ENCODE data around the gene VARS1. TPM values are rescaled to one million over a fixed set of nuclear protein-coding genes. Genes with fewer than 3 reads are reported as not detected.
"Not testable (repeated sequence)": the region's sequence is repeated elsewhere in the genome, so short reads cannot be mapped to it uniquely, and the experiment has no call there.

VARS1 gene
- total RNA-seq (2014; rRNA removed; shearing (Covaris generic); ENCODE audit: low replicate concordance): 58.8 and 107 TPM in 2 replicates

GRCh38 chr6:31795616-31796298 is at the start of gene VARS1:
Gene VARS1, minus strand, starts transcription at chr6:31795752. Its CDS starts 535 bp downstream, at chr6:31795217.
- H3K36me3 ChIP-seq: peaks cover 6% of the 10 kb centered on the region

GRCh38 chr6:31844507-31844906 is 49.0 kb upstream of the VARS1 start:
- Histone ChIP-seq H3K27me3 (no peaks in the 10 kb centered on the region), H3K36me3 (peaks cover 32% of the 10 kb centered on the region), H3K4me3 (no peak overlapping the region), H3K9me3 (no peaks in the 10 kb centered on the region)
- no peak for DNase-seq

More at GRCh38 chr6:31795616-31796298, at the start of gene VARS1:
- H3K9me3 ChIP-seq: no peaks in the 10 kb centered on the region
- H3K4me3 ChIP-seq: peak within 1 kb of the TSS; percentile 85
- DNase-seq: peak; percentile 90
- H3K27me3 ChIP-seq: no peaks in the 10 kb centered on the region

GRCh38 chr6:31842053-31842452 is 46.5 kb upstream of the VARS1 start:
- no peaks in the 10 kb centered on the region for H3K27me3 ChIP-seq
- H3K36me3 ChIP-seq: peaks cover 56% of the 10 kb centered on the region
- H3K9me3 ChIP-seq: no peaks in the 10 kb centered on the region
- no peak for DNase-seq
- no peak overlapping the region for H3K4me3 ChIP-seq

- not testable (repeated sequence) for DNase-seq, H3K9me3 ChIP-seq, H3K27me3 ChIP-seq, H3K4me3 ChIP-seq
- H3K36me3 ChIP-seq: peaks cover 70% of the 10 kb centered on the region
Observed at GRCh38 chr6:31839779-31840126, 44.2 kb upstream of the VARS1 start.

GRCh38 chr6:31838968-31839367 is 43.4 kb upstream of the VARS1 start:
- DNase-seq: no peak
- peak overlapping the region; percentile 91; the same call in 1 of the 2 replicates for H3K4me3 ChIP-seq
- peaks cover 70% of the 10 kb centered on the region for H3K36me3 ChIP-seq
- no peaks in the 10 kb centered on the region for H3K27me3 ChIP-seq
- no peaks in the 10 kb centered on the region for H3K9me3 ChIP-seq

GRCh38 chr6:31838114-31838553 is 42.6 kb upstream of the VARS1 start:
- DNase-seq, H3K9me3 ChIP-seq, H3K27me3 ChIP-seq: not testable (repeated sequence)
- peak overlapping the region; percentile 91 for H3K4me3 ChIP-seq
- H3K36me3 ChIP-seq: peaks cover 67% of the 10 kb centered on the region

GRCh38 chr6:31837369-31838113 is 42.0 kb upstream of the VARS1 start:
- peak overlapping the region; percentile 91 for H3K4me3 ChIP-seq
- peaks cover 64% of the 10 kb centered on the region for H3K36me3 ChIP-seq
- H3K9me3 ChIP-seq: no peaks in the 10 kb centered on the region
- H3K27me3 ChIP-seq: no peaks in the 10 kb centered on the region
- no peak for DNase-seq

GRCh38 chr6:31836474-31837368 is 41.2 kb upstream of the VARS1 start:
- no peak for DNase-seq
- no peaks in the 10 kb centered on the region for H3K27me3 ChIP-seq
- peaks cover 59% of the 10 kb centered on the region for H3K36me3 ChIP-seq
- H3K9me3 ChIP-seq: no peaks in the 10 kb centered on the region
- H3K4me3 ChIP-seq: peak overlapping the region; percentile 91

GRCh38 chr6:31836047-31836473 is 40.5 kb upstream of the VARS1 start:
- DNase-seq: no peak

GRCh38 chr6:31834367-31835250 is 39.1 kb upstream of the VARS1 start:
- Histone ChIP-seq H3K4me3 (peak overlapping the region; percentile 91), H3K36me3 (peaks cover 39% of the 10 kb centered on the region), H3K9me3 (no peaks in the 10 kb centered on the region), H3K27me3 (no peaks in the 10 kb centered on the region)
- peak; percentile 83 for DNase-seq

More at GRCh38 chr6:31836047-31836473, 40.5 kb upstream of the VARS1 start:
- Histone ChIP-seq H3K9me3 (no peaks in the 10 kb centered on the region), H3K36me3 (peaks cover 54% of the 10 kb centered on the region), H3K4me3 (peak overlapping the region; percentile 91), H3K27me3 (no peaks in the 10 kb centered on the region)

- no peaks in the 10 kb centered on the region for H3K9me3 ChIP-seq
- H3K27me3 ChIP-seq: no peaks in the 10 kb centered on the region
- DNase-seq: no peak
- H3K36me3 ChIP-seq: peaks cover 9% of the 10 kb centered on the region
- H3K4me3 ChIP-seq: peak overlapping the region; percentile 59
Observed at GRCh38 chr6:31831350-31832215, 36.0 kb upstream of the VARS1 start.

- H3K4me3 ChIP-seq: peak overlapping the region; percentile 59
- no peaks in the 10 kb centered on the region for H3K27me3 ChIP-seq
- no peaks in the 10 kb centered on the region for H3K9me3 ChIP-seq
- DNase-seq: no peak
- H3K36me3 ChIP-seq: peaks cover 3% of the 10 kb centered on the region
Observed at GRCh38 chr6:31830886-31831335, 35.4 kb upstream of the VARS1 start.

- peaks cover under 1% of the 10 kb centered on the region; the same call in 1 of the 2 replicates for H3K36me3 ChIP-seq
- no peaks in the 10 kb centered on the region for H3K9me3 ChIP-seq
- DNase-seq: no peak
Observed at GRCh38 chr6:31829633-31830283, 34.2 kb upstream of the VARS1 start.

GRCh38 chr6:31827286-31828079 is 31.9 kb upstream of the VARS1 start, which contains the start of gene HSPA1B:
Gene HSPA1B, plus strand, starts transcription at chr6:31827738. Its CDS starts 213 bp downstream, at chr6:31827951.
- H3K4me3 ChIP-seq: peak within 1 kb of the TSS; percentile 65
- no peaks in the 10 kb centered on the region for H3K27me3 ChIP-seq
- no peaks in the 10 kb centered on the region for H3K36me3 ChIP-seq
- peak; percentile 98 for DNase-seq
- no peaks in the 10 kb centered on the region for H3K9me3 ChIP-seq

More at GRCh38 chr6:31829633-31830283, 34.2 kb upstream of the VARS1 start:
- H3K4me3 ChIP-seq: peak overlapping the region; percentile 59
- H3K27me3 ChIP-seq: no peaks in the 10 kb centered on the region
